DND-41 (cell line): Measurements from ENCODE around the gene USP12.
"Not testable (repeated sequence)": the region's sequence is repeated elsewhere in the genome, so short reads cannot be mapped to it uniquely, and the experiment has no call there.

Experiments used
- ATAC-seq: fragments of 200-7000 bp; cut with Tn5 transposase; 3 replicates; pipeline ENCODE4 v1.9.1; 2021; ENCODE audit warnings: low read depth; ENCODE audit not compliant: insufficient read depth
- DNase-seq: peaks from one replicate; pipeline ENCODE4 v3.0.0-alpha.2; 2020
- H2AFZ ChIP-seq: 2 replicates; pipeline ENCODE4 v1.6.0; 2012; ENCODE audit warnings: low read depth, low read length
- H3K27ac ChIP-seq: 2 replicates; pipeline ENCODE4 v1.5.1; 2012; ENCODE audit warnings: low read length, inconsistent platforms
- H3K27me3 ChIP-seq: fragments of 200-600 bp; sonication (generic); 2 replicates; pipeline ENCODE4 v1.6.0; 2012; ENCODE audit warnings: low read length, mild to moderate bottlenecking, inconsistent platforms; ENCODE audit not compliant: insufficient read depth, poor library complexity
- H3K36me3 ChIP-seq: 2 replicates; pipeline ENCODE4 v1.5.1; 2012; ENCODE audit warnings: low read length, inconsistent platforms; ENCODE audit not compliant: insufficient read depth
- H3K4me1 ChIP-seq: 2 replicates; pipeline ENCODE4 v1.5.1; 2012; ENCODE audit warnings: mild to moderate bottlenecking, low read length; ENCODE audit not compliant: insufficient read depth
- H3K4me2 ChIP-seq: 2 replicates; pipeline ENCODE4 v1.6.0; 2012; ENCODE audit warnings: mild to moderate bottlenecking, moderate library complexity, low read length, inconsistent platforms; ENCODE audit not compliant: insufficient read depth
- H3K4me3 ChIP-seq, 2 experiments: fragments of 200-600 bp in 1 of 2; shearing (Covaris generic) in 1 of 2; 2 replicates each; pipeline ENCODE4 v1.5.1; 2012 to 2016; ENCODE audit warnings: inconsistent platforms in 2 of 2, low read length in 2 of 2, mild to moderate bottlenecking in 2 of 2, low read depth in 1 of 2, moderate library complexity in 1 of 2
- H3K79me2 ChIP-seq: 2 replicates; pipeline ENCODE4 v1.6.0; 2012; ENCODE audit warnings: low read length, inconsistent platforms; ENCODE audit not compliant: insufficient read depth
- H3K9ac ChIP-seq: 2 replicates; pipeline ENCODE4 v1.6.0; 2012; ENCODE audit warnings: low read depth, mild to moderate bottlenecking, inconsistent platforms, low read length, moderate library complexity
- H3K9me3 ChIP-seq: 2 replicates; pipeline ENCODE4 v1.5.1; 2012; ENCODE audit warnings: low read length, moderate library complexity, mild to moderate bottlenecking, inconsistent platforms; ENCODE audit not compliant: insufficient read depth, severe bottlenecking
- H4K20me1 ChIP-seq: 2 replicates; pipeline ENCODE4 v1.6.0; 2012; ENCODE audit warnings: low read length; ENCODE audit not compliant: insufficient read depth
- EZH2 ChIP-seq: IDR thresholded peaks from 3 replicates; pipeline ENCODE4 v1.6.1; 2012; ENCODE audit warnings: borderline replicate concordance, low read depth, mild to moderate bottlenecking, moderate library complexity, low read length, inconsistent platforms; ENCODE audit not compliant: severe bottlenecking
- TF ChIP-seq, protein P1 (sequence below): IDR thresholded peaks from 2 replicates; pipeline ENCODE4 v1.5.1; 2012; ENCODE audit warnings: borderline replicate concordance, low read length, moderate library complexity, mild to moderate bottlenecking; ENCODE audit not compliant: poor library complexity, severe bottlenecking; ENCODE audit errors: extremely low read depth

The USP12 gene

DNA sequence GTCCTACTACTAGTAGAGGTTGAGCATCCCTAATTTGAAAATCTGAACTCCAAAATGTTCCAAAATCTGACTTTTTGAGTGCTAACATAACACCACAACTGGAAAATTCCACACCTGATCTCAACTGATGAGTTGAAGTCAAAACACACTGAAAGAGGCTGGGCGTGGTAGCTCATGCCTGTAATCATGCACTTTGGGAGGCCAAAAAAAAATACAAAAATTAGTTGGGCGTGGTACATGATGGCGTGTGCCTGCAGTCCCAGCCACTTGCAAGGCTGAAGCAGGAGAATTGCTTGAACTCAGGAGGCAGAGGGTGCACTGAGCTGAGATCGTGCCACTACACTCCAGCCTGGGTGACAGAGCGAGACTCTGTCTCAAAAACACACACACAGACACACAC, 29.9 kb downstream of the USP12 start:
- no peak overlapping the region for H3K27ac ChIP-seq
- H3K79me2 ChIP-seq = peaks cover 99% of the 10 kb centered on the region
- no peak overlapping the region for H2AFZ ChIP-seq
- TF ChIP-seq, protein P1, sequence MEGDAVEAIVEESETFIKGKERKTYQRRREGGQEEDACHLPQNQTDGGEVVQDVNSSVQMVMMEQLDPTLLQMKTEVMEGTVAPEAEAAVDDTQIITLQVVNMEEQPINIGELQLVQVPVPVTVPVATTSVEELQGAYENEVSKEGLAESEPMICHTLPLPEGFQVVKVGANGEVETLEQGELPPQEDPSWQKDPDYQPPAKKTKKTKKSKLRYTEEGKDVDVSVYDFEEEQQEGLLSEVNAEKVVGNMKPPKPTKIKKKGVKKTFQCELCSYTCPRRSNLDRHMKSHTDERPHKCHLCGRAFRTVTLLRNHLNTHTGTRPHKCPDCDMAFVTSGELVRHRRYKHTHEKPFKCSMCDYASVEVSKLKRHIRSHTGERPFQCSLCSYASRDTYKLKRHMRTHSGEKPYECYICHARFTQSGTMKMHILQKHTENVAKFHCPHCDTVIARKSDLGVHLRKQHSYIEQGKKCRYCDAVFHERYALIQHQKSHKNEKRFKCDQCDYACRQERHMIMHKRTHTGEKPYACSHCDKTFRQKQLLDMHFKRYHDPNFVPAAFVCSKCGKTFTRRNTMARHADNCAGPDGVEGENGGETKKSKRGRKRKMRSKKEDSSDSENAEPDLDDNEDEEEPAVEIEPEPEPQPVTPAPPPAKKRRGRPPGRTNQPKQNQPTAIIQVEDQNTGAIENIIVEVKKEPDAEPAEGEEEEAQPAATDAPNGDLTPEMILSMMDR = no peak
- TF ChIP-seq EZH2 = no peak
- H3K4me2 ChIP-seq = no peak overlapping the region
- DNase-seq (no peak), ATAC-seq (no peak)
- H3K36me3 ChIP-seq = no peaks in the 10 kb centered on the region
- no peak overlapping the region for H3K4me3 ChIP-seq
- no peaks in the 10 kb centered on the region for H3K27me3 ChIP-seq
- H4K20me1 ChIP-seq = peaks cover 51% of the 10 kb centered on the region
- no peak overlapping the region for H3K9ac ChIP-seq
- peaks cover 3% of the 10 kb centered on the region for H3K9me3 ChIP-seq
- H3K4me1 ChIP-seq = no peaks in the 10 kb centered on the region

DNA sequence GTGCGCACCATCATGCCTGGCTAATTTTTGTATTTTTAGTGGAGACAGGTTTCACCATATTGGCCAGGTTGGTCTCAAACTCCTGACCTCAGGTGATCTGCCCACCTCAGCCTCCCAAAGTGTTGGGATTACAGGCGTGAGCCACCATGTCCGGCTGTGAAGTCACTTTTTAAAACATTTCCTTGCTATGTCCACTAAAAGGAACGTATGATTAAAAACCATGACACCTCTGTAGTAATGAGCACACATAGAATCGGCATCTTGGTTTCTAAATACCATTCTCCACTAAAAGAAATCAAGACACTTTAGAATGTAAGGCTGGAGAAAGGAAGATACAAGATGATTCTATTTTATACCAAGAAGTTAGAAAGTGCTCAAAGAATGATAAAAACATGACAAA, 30.5 kb downstream of the USP12 start:
- H3K4me1 ChIP-seq, H3K27ac ChIP-seq, H3K4me2 ChIP-seq, H2AFZ ChIP-seq, H3K9ac ChIP-seq, H3K9me3 ChIP-seq, DNase-seq, ATAC-seq, H3K4me3 ChIP-seq, H3K27me3 ChIP-seq, H3K36me3 ChIP-seq: not testable (repeated sequence)
- peaks cover 49% of the 10 kb centered on the region for H4K20me1 ChIP-seq
- peaks cover 99% of the 10 kb centered on the region for H3K79me2 ChIP-seq

DNA sequence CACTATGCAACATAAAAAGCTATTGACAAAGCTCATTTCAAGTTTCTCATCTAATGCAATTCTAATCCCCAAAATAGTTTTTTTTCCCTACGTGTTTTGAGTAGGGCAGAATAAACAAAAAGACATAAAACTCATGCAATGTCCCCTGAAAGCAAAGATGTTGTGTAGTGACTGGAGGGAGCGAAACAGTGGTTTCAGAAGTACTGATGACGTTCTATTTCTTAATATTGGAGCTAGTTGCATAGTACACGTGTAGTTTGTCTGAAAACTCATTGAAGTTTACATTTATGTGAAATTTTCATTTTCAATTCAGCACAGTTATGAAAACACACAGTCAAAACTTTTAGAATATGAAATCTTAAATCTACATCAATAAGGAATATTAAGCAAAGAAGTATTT, 31.6 kb downstream of the USP12 start:
- ATAC-seq (no peak), DNase-seq (no peak)
- H3K4me3 ChIP-seq = no peak overlapping the region
- no peaks in the 10 kb centered on the region for H3K36me3 ChIP-seq
- no peak overlapping the region for H3K4me2 ChIP-seq
- no peak overlapping the region for H3K27ac ChIP-seq
- H2AFZ ChIP-seq = no peak overlapping the region
- H4K20me1 ChIP-seq = peaks cover 48% of the 10 kb centered on the region
- peaks cover 3% of the 10 kb centered on the region for H3K9me3 ChIP-seq
- H3K4me1 ChIP-seq = no peaks in the 10 kb centered on the region
- H3K27me3 ChIP-seq = no peaks in the 10 kb centered on the region
- H3K79me2 ChIP-seq = peaks cover 99% of the 10 kb centered on the region
- TF ChIP-seq, protein P1 = no peak
- no peak for TF ChIP-seq EZH2
- no peak overlapping the region for H3K9ac ChIP-seq

DNA sequence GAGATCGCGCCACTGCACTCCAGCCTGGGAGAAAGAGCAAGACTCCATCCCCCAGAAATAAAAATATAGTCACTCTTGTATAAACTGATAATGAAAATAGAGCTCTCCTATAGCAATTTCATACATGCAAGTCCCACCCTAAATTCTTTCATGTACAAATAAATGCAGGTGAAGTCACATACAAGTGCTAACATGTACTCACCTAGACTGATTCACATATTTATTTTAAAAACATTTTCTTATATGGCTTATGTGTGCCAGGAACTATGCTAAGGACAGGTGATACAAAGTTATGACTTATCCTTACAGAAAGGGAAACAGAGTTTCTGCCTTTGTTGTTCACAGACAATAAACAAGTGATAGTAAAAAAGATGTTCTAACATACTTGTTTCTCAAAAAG, 32.0 kb downstream of the USP12 start:
- Histone ChIP-seq H2AFZ (no peak overlapping the region), H3K9me3 (peaks cover 3% of the 10 kb centered on the region), H3K9ac (no peak overlapping the region), H3K4me3 (no peak overlapping the region), H3K79me2 (peaks cover 99% of the 10 kb centered on the region), H4K20me1 (peaks cover 48% of the 10 kb centered on the region), H3K27me3 (no peaks in the 10 kb centered on the region), H3K27ac (no peak overlapping the region), H3K4me1 (no peaks in the 10 kb centered on the region), H3K36me3 (no peaks in the 10 kb centered on the region), H3K4me2 (no peak overlapping the region)
- ATAC-seq (no peak), DNase-seq (no peak)
- TF ChIP-seq EZH2 = no peak
- TF ChIP-seq, protein P1 = no peak
